A549 (cell line): ENCODE measurements around the gene ACER3.

Experiments
- BHLHE40 ChIP-seq: IDR thresholded peaks from 2 replicates; pipeline ENCODE4 v1.6.1; 2012; ENCODE audit warnings: low read depth, low read length, inconsistent platforms
- CEBPB ChIP-seq, 2 experiments: fragments of >200 bp in 1 of 2; sonication (Bioruptor Twin) in 1 of 2; formaldehyde crosslinking in 1 of 2; IDR thresholded peaks; 2 replicates each; pipeline ENCODE4 v1.6.1; 2012 to 2016
- HOXB13 ChIP-seq: fragments of 250-450 bp; sonication (Bioruptor Pico); IDR thresholded peaks from 2 replicates; pipeline ENCODE4 v1.5.0; 2020; ENCODE audit warnings: low read depth, mild to moderate bottlenecking, moderate library complexity
- REST ChIP-seq: fragments of 200-600 bp; sonication (generic); IDR thresholded peaks from 2 replicates; pipeline ENCODE4 v1.6.1; 2016; ENCODE audit warnings: antibody characterized with exemption, mild to moderate bottlenecking, moderate library complexity
- TF ChIP-seq, protein P1 (sequence below): fragments of >200 bp; sonication (Bioruptor Twin); formaldehyde crosslinking; IDR thresholded peaks from 3 replicates; pipeline ENCODE4 v1.5.1; 2016
- TF ChIP-seq, protein P2 (sequence below): fragments of 150-350 bp; IDR thresholded peaks from 2 replicates; pipeline ENCODE4 v1.6.1; 2014; ENCODE audit warnings: low read depth, mild to moderate bottlenecking, low read length
- TF ChIP-seq, protein P3 (sequence below): fragments of 450-650 bp; IDR thresholded peaks from 2 replicates; pipeline ENCODE4 v1.6.1; 2014; ENCODE audit warnings: antibody characterized with exemption
- TF ChIP-seq, protein P4 (sequence below): IDR thresholded peaks from 2 replicates; pipeline ENCODE4 v1.6.1; 2012; ENCODE audit warnings: low read depth, borderline replicate concordance

GRCh38 chr11:77042111-77042726 lies 181.5 kb downstream of the ACER3 start:
- TF ChIP-seq, protein P1, sequence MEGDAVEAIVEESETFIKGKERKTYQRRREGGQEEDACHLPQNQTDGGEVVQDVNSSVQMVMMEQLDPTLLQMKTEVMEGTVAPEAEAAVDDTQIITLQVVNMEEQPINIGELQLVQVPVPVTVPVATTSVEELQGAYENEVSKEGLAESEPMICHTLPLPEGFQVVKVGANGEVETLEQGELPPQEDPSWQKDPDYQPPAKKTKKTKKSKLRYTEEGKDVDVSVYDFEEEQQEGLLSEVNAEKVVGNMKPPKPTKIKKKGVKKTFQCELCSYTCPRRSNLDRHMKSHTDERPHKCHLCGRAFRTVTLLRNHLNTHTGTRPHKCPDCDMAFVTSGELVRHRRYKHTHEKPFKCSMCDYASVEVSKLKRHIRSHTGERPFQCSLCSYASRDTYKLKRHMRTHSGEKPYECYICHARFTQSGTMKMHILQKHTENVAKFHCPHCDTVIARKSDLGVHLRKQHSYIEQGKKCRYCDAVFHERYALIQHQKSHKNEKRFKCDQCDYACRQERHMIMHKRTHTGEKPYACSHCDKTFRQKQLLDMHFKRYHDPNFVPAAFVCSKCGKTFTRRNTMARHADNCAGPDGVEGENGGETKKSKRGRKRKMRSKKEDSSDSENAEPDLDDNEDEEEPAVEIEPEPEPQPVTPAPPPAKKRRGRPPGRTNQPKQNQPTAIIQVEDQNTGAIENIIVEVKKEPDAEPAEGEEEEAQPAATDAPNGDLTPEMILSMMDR, result no peak
- TF ChIP-seq, protein P2, sequence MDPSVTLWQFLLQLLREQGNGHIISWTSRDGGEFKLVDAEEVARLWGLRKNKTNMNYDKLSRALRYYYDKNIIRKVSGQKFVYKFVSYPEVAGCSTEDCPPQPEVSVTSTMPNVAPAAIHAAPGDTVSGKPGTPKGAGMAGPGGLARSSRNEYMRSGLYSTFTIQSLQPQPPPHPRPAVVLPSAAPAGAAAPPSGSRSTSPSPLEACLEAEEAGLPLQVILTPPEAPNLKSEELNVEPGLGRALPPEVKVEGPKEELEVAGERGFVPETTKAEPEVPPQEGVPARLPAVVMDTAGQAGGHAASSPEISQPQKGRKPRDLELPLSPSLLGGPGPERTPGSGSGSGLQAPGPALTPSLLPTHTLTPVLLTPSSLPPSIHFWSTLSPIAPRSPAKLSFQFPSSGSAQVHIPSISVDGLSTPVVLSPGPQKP, result no peak
- no peak for TF ChIP-seq CEBPB (IDR thresholded peaks at IDR 0.05)
- TF ChIP-seq, protein P3, sequence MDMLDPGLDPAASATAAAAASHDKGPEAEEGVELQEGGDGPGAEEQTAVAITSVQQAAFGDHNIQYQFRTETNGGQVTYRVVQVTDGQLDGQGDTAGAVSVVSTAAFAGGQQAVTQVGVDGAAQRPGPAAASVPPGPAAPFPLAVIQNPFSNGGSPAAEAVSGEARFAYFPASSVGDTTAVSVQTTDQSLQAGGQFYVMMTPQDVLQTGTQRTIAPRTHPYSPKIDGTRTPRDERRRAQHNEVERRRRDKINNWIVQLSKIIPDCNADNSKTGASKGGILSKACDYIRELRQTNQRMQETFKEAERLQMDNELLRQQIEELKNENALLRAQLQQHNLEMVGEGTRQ, result no peak
- TF ChIP-seq, protein P4, sequence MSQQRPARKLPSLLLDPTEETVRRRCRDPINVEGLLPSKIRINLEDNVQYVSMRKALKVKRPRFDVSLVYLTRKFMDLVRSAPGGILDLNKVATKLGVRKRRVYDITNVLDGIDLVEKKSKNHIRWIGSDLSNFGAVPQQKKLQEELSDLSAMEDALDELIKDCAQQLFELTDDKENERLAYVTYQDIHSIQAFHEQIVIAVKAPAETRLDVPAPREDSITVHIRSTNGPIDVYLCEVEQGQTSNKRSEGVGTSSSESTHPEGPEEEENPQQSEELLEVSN, result no peak
- TF ChIP-seq REST, result no peak
- TF ChIP-seq HOXB13 (CRISPR knock-in tag), result no peak
- TF ChIP-seq BHLHE40, result no peak
